Panc1 (cell line): Measurements from ENCODE around the gene FBXO15.

Experiments
- POLR2AphosphoS5 ChIP-seq: IDR thresholded peaks from 2 replicates; pipeline ENCODE4 v1.6.1; 2012; ENCODE audit warnings: mild to moderate bottlenecking, low read depth, low read length, moderate library complexity
- SIN3A ChIP-seq: IDR thresholded peaks from 2 replicates; pipeline ENCODE4 v1.6.1; 2012; ENCODE audit warnings: low read depth, mild to moderate bottlenecking, low read length, moderate library complexity, borderline replicate concordance; ENCODE audit not compliant: insufficient read depth
- TF ChIP-seq, protein P1 (sequence below): fragments of 450-650 bp; IDR thresholded peaks from 2 replicates; pipeline ENCODE4 v1.5.1; 2017; ENCODE audit warnings: mild to moderate bottlenecking
- TF ChIP-seq, protein P2 (sequence below), 2 experiments: IDR thresholded peaks; 2 replicates each; pipeline ENCODE4 v1.6.1; 2011 to 2012; ENCODE audit warnings: low read depth in 2 of 2, control low read depth in 1 of 2, low read length in 1 of 2, mild to moderate bottlenecking in 1 of 2, moderate library complexity in 1 of 2; ENCODE audit not compliant: insufficient read depth in 1 of 2

DNA sequence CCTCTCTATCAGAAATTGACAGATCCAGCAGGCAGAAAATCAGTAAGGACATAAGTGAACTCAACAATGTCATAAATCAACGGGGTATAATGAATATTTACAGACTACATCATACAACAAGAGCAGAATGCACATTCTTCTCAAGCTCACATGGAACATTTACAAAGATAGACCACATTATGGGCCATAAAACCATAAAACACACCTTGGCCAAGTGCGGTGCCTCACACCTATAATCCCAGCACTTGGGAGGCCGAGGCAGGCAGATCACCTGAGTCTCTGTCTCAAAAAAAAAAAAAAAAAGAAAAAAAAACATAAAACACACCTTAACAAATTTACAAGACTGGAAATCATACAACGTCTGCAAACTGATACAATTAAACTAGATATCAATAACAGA is 36.7 kb downstream of the FBXO15 start:
- TF ChIP-seq, protein P1, sequence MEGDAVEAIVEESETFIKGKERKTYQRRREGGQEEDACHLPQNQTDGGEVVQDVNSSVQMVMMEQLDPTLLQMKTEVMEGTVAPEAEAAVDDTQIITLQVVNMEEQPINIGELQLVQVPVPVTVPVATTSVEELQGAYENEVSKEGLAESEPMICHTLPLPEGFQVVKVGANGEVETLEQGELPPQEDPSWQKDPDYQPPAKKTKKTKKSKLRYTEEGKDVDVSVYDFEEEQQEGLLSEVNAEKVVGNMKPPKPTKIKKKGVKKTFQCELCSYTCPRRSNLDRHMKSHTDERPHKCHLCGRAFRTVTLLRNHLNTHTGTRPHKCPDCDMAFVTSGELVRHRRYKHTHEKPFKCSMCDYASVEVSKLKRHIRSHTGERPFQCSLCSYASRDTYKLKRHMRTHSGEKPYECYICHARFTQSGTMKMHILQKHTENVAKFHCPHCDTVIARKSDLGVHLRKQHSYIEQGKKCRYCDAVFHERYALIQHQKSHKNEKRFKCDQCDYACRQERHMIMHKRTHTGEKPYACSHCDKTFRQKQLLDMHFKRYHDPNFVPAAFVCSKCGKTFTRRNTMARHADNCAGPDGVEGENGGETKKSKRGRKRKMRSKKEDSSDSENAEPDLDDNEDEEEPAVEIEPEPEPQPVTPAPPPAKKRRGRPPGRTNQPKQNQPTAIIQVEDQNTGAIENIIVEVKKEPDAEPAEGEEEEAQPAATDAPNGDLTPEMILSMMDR: no peak
- TF ChIP-seq SIN3A (no peak), POLR2AphosphoS5 (no peak)
- TF ChIP-seq, protein P2, sequence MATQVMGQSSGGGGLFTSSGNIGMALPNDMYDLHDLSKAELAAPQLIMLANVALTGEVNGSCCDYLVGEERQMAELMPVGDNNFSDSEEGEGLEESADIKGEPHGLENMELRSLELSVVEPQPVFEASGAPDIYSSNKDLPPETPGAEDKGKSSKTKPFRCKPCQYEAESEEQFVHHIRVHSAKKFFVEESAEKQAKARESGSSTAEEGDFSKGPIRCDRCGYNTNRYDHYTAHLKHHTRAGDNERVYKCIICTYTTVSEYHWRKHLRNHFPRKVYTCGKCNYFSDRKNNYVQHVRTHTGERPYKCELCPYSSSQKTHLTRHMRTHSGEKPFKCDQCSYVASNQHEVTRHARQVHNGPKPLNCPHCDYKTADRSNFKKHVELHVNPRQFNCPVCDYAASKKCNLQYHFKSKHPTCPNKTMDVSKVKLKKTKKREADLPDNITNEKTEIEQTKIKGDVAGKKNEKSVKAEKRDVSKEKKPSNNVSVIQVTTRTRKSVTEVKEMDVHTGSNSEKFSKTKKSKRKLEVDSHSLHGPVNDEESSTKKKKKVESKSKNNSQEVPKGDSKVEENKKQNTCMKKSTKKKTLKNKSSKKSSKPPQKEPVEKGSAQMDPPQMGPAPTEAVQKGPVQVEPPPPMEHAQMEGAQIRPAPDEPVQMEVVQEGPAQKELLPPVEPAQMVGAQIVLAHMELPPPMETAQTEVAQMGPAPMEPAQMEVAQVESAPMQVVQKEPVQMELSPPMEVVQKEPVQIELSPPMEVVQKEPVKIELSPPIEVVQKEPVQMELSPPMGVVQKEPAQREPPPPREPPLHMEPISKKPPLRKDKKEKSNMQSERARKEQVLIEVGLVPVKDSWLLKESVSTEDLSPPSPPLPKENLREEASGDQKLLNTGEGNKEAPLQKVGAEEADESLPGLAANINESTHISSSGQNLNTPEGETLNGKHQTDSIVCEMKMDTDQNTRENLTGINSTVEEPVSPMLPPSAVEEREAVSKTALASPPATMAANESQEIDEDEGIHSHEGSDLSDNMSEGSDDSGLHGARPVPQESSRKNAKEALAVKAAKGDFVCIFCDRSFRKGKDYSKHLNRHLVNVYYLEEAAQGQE (IDR thresholded peaks at IDR 0.05; ENCODE audit: insufficient read depth in 1 of 2, low read depth in 2 of 2, low read length in 1 of 2): no peak
